Activated CD8-positive, alpha-beta memory T cell treated with anti-CD3 and anti-CD28 coated beads for 36 hours (primary cell): ENCODE data around the gene EVI2A. TPM values are rescaled to one million over a fixed set of nuclear protein-coding genes. Genes with fewer than 3 reads are reported as not detected.

Experiments
- CTCF ChIA-PET: fragments of 350-600 bp; sonication (Branson Sonifier 250); formaldehyde crosslinking; loops from one replicate; lab custom pipeline; 2021; ENCODE audit warnings: antibody characterized with exemption; lab: Charles Lee
- POLR2A ChIA-PET: fragments of 350-600 bp; sonication (Branson Sonifier 250); formaldehyde crosslinking; loops from one replicate; lab custom pipeline; 2021; ENCODE audit warnings: antibody characterized with exemption; lab: Charles Lee
- total RNA-seq, 2 experiments: library from RNA; stranded (reverse); gene quantifications; one replicate each; pipeline ENCODE4 v1.2.3, GENCODE V29; 2021

EVI2A gene
- total RNA-seq, 2 experiments from 2014 or later = 37.7 to 38.5 TPM

GRCh38 chr17:31318298-31318801, 3.1 kb downstream of the EVI2A start:
- POLR2A ChIA-PET = interaction anchor here (1.0 to 1.3 kb wide), 2 partner anchors 9 to 190 kb away, joined by 3 read pairs; no protein-coding TSS in a partner anchor
- CTCF ChIA-PET = interaction anchor here (0.9 to 1.7 kb wide), 2 partner anchors 8 to 10 kb away, joined by 3 to 6 read pairs; no protein-coding TSS in a partner anchor

- POLR2A ChIA-PET = no interaction called here
Observed at GRCh38 chr17:31314782-31315100, 6.7 kb downstream of the EVI2A start.

GRCh38 chr17:31313982-31314781, 7.2 kb downstream of the EVI2A start, which contains the start of gene EVI2B:
Gene EVI2B (minus strand): TSS chr17:31314054. CDS start chr17:31305609, 8,445 bp downstream.
- ChIA-PET CTCF (no interaction called here), POLR2A (no interaction called here)

More at GRCh38 chr17:31314782-31315100, 6.7 kb downstream of the EVI2A start:
- CTCF ChIA-PET = no interaction called here

- POLR2A ChIA-PET = interaction anchor here (1.4 kb wide), 1 partner anchor 8 kb away, joined by 7 read pairs; no protein-coding TSS in a partner anchor
- CTCF ChIA-PET = interaction anchor here (1.3 kb wide), 1 partner anchor 9 kb away, joined by 3 read pairs; the partner anchor contains the start of gene EVI2A
Observed at GRCh38 chr17:31312223-31312622, 9.2 kb downstream of the EVI2A start.

GRCh38 chr17:31311526-31311925, 9.9 kb downstream of the EVI2A start:
- POLR2A ChIA-PET = interaction anchor here (1.4 kb wide), 1 partner anchor 9 kb away, joined by 7 read pairs; no protein-coding TSS in a partner anchor
- CTCF ChIA-PET = interaction anchor here (1.0 to 1.7 kb wide), 3 partner anchors 9 to 10 kb away, joined by 3 to 4 read pairs (median 3); partner anchors contain the start of gene EVI2A

GRCh38 chr17:31310886-31311285, 10.5 kb downstream of the EVI2A start:
- POLR2A ChIA-PET = interaction anchor here (1.0 to 1.5 kb wide), 3 partner anchors 9 to 11 kb away, joined by 3 to 15 read pairs (median 7); partner anchors contain the start of gene EVI2A

GRCh38 chr17:31310260-31310659, 11.2 kb downstream of the EVI2A start:
- ChIA-PET POLR2A (interaction anchor here (1.0 to 1.5 kb wide), 3 partner anchors 8 to 11 kb away, joined by 3 to 15 read pairs (median 3); partner anchors contain the start of gene EVI2A), CTCF (interaction anchor here (1.0 to 1.7 kb wide), 3 partner anchors 8 to 10 kb away, joined by 3 to 4 read pairs (median 3); no protein-coding TSS in a partner anchor)

More at GRCh38 chr17:31310886-31311285, 10.5 kb downstream of the EVI2A start:
- CTCF ChIA-PET = interaction anchor here (1.0 to 1.7 kb wide), 4 partner anchors 8 to 11 kb away, joined by 3 to 4 read pairs (median 3); partner anchors contain the start of gene EVI2A

GRCh38 chr17:31309556-31309955, 11.9 kb downstream of the EVI2A start:
- ChIA-PET CTCF (no interaction called here), POLR2A (interaction anchor here (1.2 to 1.5 kb wide), 2 partner anchors 9 to 10 kb away, joined by 3 to 15 read pairs; no protein-coding TSS in a partner anchor)

- POLR2A ChIA-PET = interaction anchor here (1.0 kb wide), 1 partner anchor 11 kb away, joined by 3 read pairs; no protein-coding TSS in a partner anchor
- CTCF ChIA-PET = interaction anchor here (0.7 to 2.0 kb wide), 2 partner anchors 10 to 229 kb away, joined by 3 to 6 read pairs; no protein-coding TSS in a partner anchor
Observed at GRCh38 chr17:31308372-31309334, 12.8 kb downstream of the EVI2A start.

GRCh38 chr17:31307640-31308039, 13.8 kb downstream of the EVI2A start:
- POLR2A ChIA-PET = no interaction called here
- CTCF ChIA-PET = interaction anchor here (2.0 kb wide), 1 partner anchor 11 kb away, joined by 6 read pairs; no protein-coding TSS in a partner anchor

- ChIA-PET CTCF (no interaction called here), POLR2A (no interaction called here)
Observed at GRCh38 chr17:31299624-31300023, 21.8 kb downstream of the EVI2A start.

- ChIA-PET CTCF (no interaction called here), POLR2A (no interaction called here)
Observed at GRCh38 chr17:31297090-31297489, 24.3 kb downstream of the EVI2A start, which contains the start of gene OMG. Gene OMG (minus strand): TSS chr17:31297239. CDS start chr17:31296331, 908 bp downstream.

GRCh38 chr17:31296142-31296541, 25.3 kb downstream of the EVI2A start:
- CTCF ChIA-PET = no interaction called here
- POLR2A ChIA-PET = no interaction called here

- POLR2A ChIA-PET = no interaction called here
- CTCF ChIA-PET = no interaction called here
Observed at GRCh38 chr17:31295489-31295871, 25.9 kb downstream of the EVI2A start.

GRCh38 chr17:31294820-31295488, 26.5 kb downstream of the EVI2A start:
- ChIA-PET POLR2A (no interaction called here), CTCF (no interaction called here)

- ChIA-PET POLR2A (no interaction called here), CTCF (no interaction called here)
Observed at GRCh38 chr17:31294231-31294630, 27.2 kb downstream of the EVI2A start.

- ChIA-PET POLR2A (no interaction called here), CTCF (no interaction called here)
Observed at GRCh38 chr17:31293581-31293980, 27.8 kb downstream of the EVI2A start.

- POLR2A ChIA-PET = no interaction called here
- CTCF ChIA-PET = interaction anchor here (0.6 kb wide), 1 partner anchor 9 kb away, joined by 3 read pairs; no protein-coding TSS in a partner anchor
Observed at GRCh38 chr17:31291820-31292219, 29.6 kb downstream of the EVI2A start.
